ENCODE data around the gene NPEPL1.
"Not testable (repeated sequence)": the region's sequence is repeated elsewhere in the genome, so short reads cannot be mapped to it uniquely, and the experiment has no call there.

NPEPL1 gene

GRCh38 chr20:58692579-58693225, at the start of gene NPEPL1:
Gene NPEPL1 (plus strand): TSS chr20:58692800. CDS start chr20:58692901, 101 bp downstream.
- H3K4me3 ChIP-seq (ENCODE audit: low read depth, low read length) = peak within 1 kb of the TSS; percentile 36
- in situ Hi-C loops (cut with HindIII; ENCODE audit: low sequenced_read_pairs) = no loop called here
- no peak for TF ChIP-seq CTCF (IDR thresholded peaks at IDR 0.05; ENCODE audit: low read depth, low read length, missing control alignments)
- no peak for DNase-seq (ENCODE audit: low read depth)

- not testable (repeated sequence) for H3K4me3 ChIP-seq (ENCODE audit: low read depth, low read length); DNase-seq (ENCODE audit: low read depth)
- in situ Hi-C loops (cut with HindIII; ENCODE audit: low sequenced_read_pairs) = loop anchor here (10.0 kb wide), 1 partner anchor 188 kb away; no protein-coding TSS in a partner anchor
These were observed 49.7 kb upstream of the NPEPL1 start for GRCh38 chr20:58642896-58643295.

GRCh38 chr20:58645412-58645968, 47.1 kb upstream of the NPEPL1 start:
- H3K4me3 ChIP-seq (ENCODE audit: low read depth, low read length) = no peak overlapping the region
- in situ Hi-C loops (cut with HindIII; ENCODE audit: low sequenced_read_pairs) = loop anchor here (10.0 kb wide), 1 partner anchor 191 kb away; no protein-coding TSS in a partner anchor
- DNase-seq (ENCODE audit: low read depth) = peak; percentile 93
- no peak for TF ChIP-seq CTCF (IDR thresholded peaks at IDR 0.05; ENCODE audit: low read depth, low read length, missing control alignments)

GRCh38 chr20:58646257-58646656, 46.3 kb upstream of the NPEPL1 start:
- no peak for DNase-seq (ENCODE audit: low read depth)
- TF ChIP-seq CTCF (IDR thresholded peaks at IDR 0.05; ENCODE audit: low read depth, low read length, missing control alignments) = no peak
- H3K4me3 ChIP-seq (ENCODE audit: low read depth, low read length) = no peak overlapping the region
- in situ Hi-C loops (cut with HindIII; ENCODE audit: low sequenced_read_pairs) = loop anchor here (10.0 kb wide), 1 partner anchor 191 kb away; no protein-coding TSS in a partner anchor

- in situ Hi-C loops (cut with HindIII; ENCODE audit: low sequenced_read_pairs) = loop anchor here (10.0 kb wide), 1 partner anchor 192 kb away; no protein-coding TSS in a partner anchor
These were observed 45.9 kb upstream of the NPEPL1 start for GRCh38 chr20:58646703-58647102.

GRCh38 chr20:58647162-58647795, 45.3 kb upstream of the NPEPL1 start:
- no peak overlapping the region for H3K4me3 ChIP-seq (ENCODE audit: low read depth, low read length)
- DNase-seq (ENCODE audit: low read depth) = no peak
- TF ChIP-seq CTCF (IDR thresholded peaks at IDR 0.05; ENCODE audit: low read depth, low read length, missing control alignments) = no peak
- in situ Hi-C loops (cut with HindIII; ENCODE audit: low sequenced_read_pairs) = loop anchor here (10.0 kb wide), 1 partner anchor 192 kb away; no protein-coding TSS in a partner anchor

More at GRCh38 chr20:58646703-58647102, 45.9 kb upstream of the NPEPL1 start:
- no peak overlapping the region for H3K4me3 ChIP-seq (ENCODE audit: low read depth, low read length)
- no peak for TF ChIP-seq CTCF (IDR thresholded peaks at IDR 0.05; ENCODE audit: low read depth, low read length, missing control alignments)
- no peak for DNase-seq (ENCODE audit: low read depth)

All from astrocyte of the cerebellum (primary cell).